GM18499 (cell line): ENCODE results near the gene ZP4.

Source experiments
- ATAC-seq: cut with Tn5 transposase; IDR thresholded peaks from one replicate; pipeline ENCODE4 v1.9.1; 2021; ENCODE audit warnings: moderate number of reproducible peaks; ENCODE audit not compliant: insufficient read depth, unreplicated experiment

ZP4 gene

GRCh38 chr1:237890822-237891221 lies at the start of gene ZP4:
TSS of gene ZP4 (minus strand) at chr1:237890922. CDS start at chr1:237890635, 287 bp downstream.
- no peak for ATAC-seq

GRCh38 chr1:237938553-237938952 lies 47.8 kb upstream of the ZP4 start:
- no peak for ATAC-seq

- ATAC-seq, result no peak
Measured at GRCh38 chr1:237938068-237938467, 47.3 kb upstream of the ZP4 start.

- no peak for ATAC-seq
Measured at GRCh38 chr1:237932816-237933215, 42.1 kb upstream of the ZP4 start.

- no peak for ATAC-seq
Measured at GRCh38 chr1:237931581-237931980, 40.9 kb upstream of the ZP4 start.

- ATAC-seq, result no peak
Measured at GRCh38 chr1:237927198-237927597, 36.5 kb upstream of the ZP4 start.

GRCh38 chr1:237921306-237921705 lies 30.6 kb upstream of the ZP4 start:
- no peak for ATAC-seq

- ATAC-seq, result no peak
Measured at GRCh38 chr1:237913345-237913744, 22.6 kb upstream of the ZP4 start.

GRCh38 chr1:237911911-237912310 lies 21.2 kb upstream of the ZP4 start:
- no peak for ATAC-seq

GRCh38 chr1:237910834-237911233 lies 20.1 kb upstream of the ZP4 start:
- ATAC-seq, result no peak

- no peak for ATAC-seq
Measured at GRCh38 chr1:237903961-237904360, 13.2 kb upstream of the ZP4 start.

GRCh38 chr1:237902960-237903743 lies 12.4 kb upstream of the ZP4 start:
- ATAC-seq, result no peak

GRCh38 chr1:237901299-237901934 lies 10.7 kb upstream of the ZP4 start:
- no peak for ATAC-seq

- no peak for ATAC-seq
Measured at GRCh38 chr1:237895630-237896029, 4.9 kb upstream of the ZP4 start.

- ATAC-seq, result no peak
Measured at GRCh38 chr1:237894131-237894530, 3.4 kb upstream of the ZP4 start.

- no peak for ATAC-seq
Measured at GRCh38 chr1:237891979-237892378, 1.3 kb upstream of the ZP4 start.

- no peak for ATAC-seq
Measured at GRCh38 chr1:237891266-237891665, 544 bp upstream of the ZP4 start.

GRCh38 chr1:237890416-237890815 lies 306 bp downstream of the ZP4 start:
- no peak for ATAC-seq

- ATAC-seq, result no peak
Measured at GRCh38 chr1:237888143-237888542, 2.6 kb downstream of the ZP4 start.

- no peak for ATAC-seq
Measured at GRCh38 chr1:237887542-237887941, 3.2 kb downstream of the ZP4 start.

- ATAC-seq, result no peak
Measured at GRCh38 chr1:237884237-237884636, 6.5 kb downstream of the ZP4 start.

GRCh38 chr1:237879195-237879594 lies 11.5 kb downstream of the ZP4 start:
- ATAC-seq, result no peak
